IPS DF 19.7 (cell line): ENCODE data around the gene NLN.
"Not testable (repeated sequence)": the region's sequence is repeated elsewhere in the genome, so short reads cannot be mapped to it uniquely, and the experiment has no call there.

Experiments
- DNase-seq: peaks from one replicate; pipeline ENCODE4 v3.0.0-alpha.2; 2013; ENCODE audit warnings: low read depth, low spot score

The NLN gene

DNA sequence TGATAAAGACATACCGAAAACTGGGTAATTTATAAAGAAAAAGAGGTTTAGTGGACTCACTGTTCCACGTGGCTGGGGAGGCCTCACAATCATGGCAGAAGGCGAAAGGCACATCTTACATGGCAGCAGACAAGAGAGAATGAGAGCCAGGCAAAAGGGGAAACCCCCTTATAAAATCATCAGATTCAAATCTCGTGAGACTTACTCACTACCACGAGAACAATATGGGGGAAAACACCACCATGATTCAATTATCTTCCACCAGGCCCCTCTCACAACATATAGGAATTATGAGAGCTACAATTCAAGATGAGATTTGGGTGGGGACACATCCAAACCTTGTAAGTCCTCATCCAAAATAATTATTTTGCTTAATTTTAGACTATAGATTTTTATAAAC is 149.8 kb downstream of the NLN start:
- DNase-seq: not testable (repeated sequence)

GRCh38 chr5:65873181-65873750 is 151.3 kb downstream of the NLN start:
- DNase-seq: no peak

DNA sequence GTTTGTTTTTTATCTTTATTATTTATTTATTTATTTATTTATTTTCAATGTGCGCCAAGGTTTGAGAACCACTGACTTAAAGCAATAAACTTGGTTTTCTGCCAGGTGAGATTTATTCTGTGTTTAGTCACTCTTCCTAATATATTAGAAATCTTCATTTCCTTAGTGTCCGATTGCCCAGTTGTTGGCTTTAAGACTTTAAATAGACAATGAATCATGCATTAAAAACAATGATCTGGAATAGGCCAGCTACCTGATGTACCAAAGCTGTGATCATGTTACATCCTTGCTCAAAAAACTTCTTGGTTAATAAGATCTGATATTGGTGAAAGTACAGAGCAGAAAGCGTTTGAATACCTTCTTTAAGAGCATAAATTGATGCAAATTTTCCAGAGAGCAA is 152.2 kb downstream of the NLN start:
- no peak for DNase-seq

- no peak for DNase-seq
Measured at GRCh38 chr5:65876496-65876895, 154.5 kb downstream of the NLN start.

DNA sequence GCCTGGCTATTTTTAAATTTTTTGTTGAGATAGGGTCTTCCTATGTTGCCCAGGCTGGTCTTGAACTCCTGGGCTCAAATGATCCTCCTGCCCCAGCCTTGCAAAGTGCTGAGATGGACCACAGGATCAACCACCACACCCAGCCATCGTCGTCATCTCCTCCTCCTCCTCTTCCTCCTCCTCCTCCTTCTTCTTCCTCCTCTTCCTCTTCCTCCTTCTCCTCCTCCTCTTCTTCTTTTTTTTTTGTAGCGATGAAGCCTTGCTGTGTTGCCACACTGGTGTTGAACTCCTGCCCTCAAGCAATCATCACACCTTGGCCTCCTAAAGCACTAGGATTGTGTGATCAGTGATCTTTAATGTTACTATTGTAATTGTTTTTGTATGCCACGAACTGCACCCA is 155.0 kb downstream of the NLN start:
- DNase-seq: no peak
